UCSD-AML1 (cell line): ENCODE measurements around the gene ANKRA2.

ENCODE experiments used
- DNase-seq: peaks from one replicate; lab custom pipeline; 2025; ENCODE audit not compliant: unreplicated experiment; lab: John Stamatoyannopoulos, UW

Gene ANKRA2

GRCh38 chr5:73507062-73507461 is 58.4 kb downstream of the ANKRA2 start:
- DNase-seq: no peak

DNA sequence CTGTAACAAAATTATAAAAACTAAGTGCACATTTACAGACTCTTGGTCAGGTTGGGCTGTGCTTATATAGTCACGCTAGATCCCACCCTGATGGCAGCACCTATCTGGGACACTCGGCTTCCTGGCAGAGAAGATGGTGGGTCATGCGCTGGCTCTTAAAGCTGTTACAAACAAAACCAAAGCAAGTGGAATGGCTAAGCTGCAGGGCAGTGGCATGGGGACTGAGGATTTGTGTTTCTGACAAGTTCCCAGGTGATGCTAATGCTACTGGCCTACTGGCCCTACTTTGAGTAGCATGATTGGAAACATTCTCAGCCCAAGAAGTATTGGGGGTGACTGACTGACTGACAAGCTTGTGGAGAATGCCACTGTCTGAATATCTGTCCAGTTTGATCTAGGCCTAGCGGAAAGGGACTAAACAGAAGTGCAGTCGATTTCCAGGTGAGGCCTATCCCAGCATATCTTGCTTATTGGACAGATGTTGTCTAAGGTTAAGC is 58.9 kb downstream of the ANKRA2 start:
- DNase-seq: no peak
